ENCODE measurements around the gene GRK5.
A peak's percentile ranks its signal among the peaks of the same experiment; 100 is the strongest.

Gene GRK5

DNA sequence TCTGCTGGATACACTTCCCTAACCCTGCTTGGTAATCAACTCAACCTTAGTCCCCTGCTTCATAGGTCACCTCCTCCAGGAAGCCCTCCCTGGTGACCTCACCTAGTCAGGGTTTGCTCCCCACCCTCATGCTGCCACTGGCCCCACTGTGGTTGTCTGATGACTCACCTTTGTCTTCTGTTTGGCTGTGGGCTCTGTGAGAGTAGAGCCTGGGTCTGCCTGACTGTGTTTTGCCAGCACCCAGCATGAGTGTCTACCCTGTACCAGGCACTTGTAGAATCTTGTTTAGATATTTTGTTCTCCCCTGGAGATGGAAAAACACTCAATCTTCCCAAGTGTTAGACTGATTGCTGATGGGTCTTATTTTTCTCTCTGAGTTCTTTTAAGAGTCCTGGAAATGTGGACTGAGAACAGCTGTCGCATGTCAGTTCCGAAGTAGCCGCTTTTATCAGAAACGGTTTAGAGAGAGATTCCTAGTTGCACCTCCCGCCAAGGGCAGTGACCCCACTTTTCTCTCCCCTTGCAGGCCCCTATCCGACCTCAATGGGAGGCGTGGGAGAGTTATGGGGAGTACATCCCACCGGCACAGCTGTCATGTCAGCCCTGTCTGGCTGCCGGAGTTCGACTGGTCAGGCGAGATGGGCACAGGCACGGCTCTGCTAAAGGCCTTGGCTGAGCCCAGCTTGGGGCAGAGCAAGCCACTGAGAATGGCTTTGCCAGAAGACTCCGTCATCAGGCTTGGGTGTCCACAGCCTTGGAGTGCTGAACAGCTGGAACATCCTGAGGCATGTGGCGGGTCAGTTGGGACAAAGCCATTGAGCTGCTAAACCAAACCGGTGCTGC, 134.3 kb downstream of the GRK5 start:
- DNase-seq (ENCODE audit: low read depth in 2 of 2), result peak; percentile 20 to 29

DNA sequence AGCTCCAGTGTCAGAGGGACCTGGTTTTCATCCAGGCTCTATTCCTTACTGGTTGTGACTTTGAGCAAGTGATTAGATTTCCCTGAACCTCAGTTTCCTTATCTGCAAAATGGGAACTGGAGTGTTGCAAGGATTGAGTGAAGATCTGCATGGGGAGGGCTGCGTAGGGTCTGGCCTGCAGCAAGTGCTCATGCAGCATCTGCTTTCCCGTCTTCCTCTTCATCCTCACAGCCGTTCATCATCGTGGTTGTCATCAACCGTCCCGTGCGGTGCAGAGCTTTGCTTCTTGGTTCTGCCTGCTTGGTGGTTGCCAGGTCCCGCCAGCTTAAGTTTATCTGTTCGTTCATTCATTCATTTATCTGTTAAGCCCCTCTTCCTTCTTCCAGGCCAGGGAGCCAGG, 135.0 kb downstream of the GRK5 start:
- no peak for DNase-seq (ENCODE audit: low read depth in 2 of 2)

GRCh38 chr10:119343011-119343601, 135.7 kb downstream of the GRK5 start:
- DNase-seq (ENCODE audit: low read depth in 2 of 2), result no peak

DNA sequence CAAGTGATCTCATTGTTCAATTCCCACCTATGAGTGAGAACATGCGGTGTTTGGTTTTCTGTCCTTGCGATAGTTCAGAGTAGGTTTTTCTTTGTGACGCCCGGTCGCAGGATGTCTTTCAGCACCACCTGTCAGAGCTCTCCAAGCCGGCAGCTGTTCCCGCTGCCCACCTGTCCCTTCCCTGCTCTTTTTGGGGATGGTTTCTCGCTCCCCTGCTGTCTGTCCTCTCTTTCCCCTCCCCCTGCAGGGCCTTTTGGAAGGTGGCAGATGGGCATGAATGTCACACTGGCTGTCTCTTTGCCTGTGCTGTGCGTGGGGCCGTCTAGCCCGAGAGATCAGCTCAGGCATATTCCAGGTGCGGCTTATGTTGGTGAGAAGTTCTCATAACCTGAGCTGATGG, 137.0 kb downstream of the GRK5 start:
- DNase-seq (ENCODE audit: low read depth in 2 of 2), result no peak

- no peak for DNase-seq (ENCODE audit: low read depth in 2 of 2)
These were observed 138.9 kb downstream of the GRK5 start for GRCh38 chr10:119346095-119346832.

GRCh38 chr10:119347181-119347974, 140.0 kb downstream of the GRK5 start:
- no peak for DNase-seq (ENCODE audit: low read depth in 2 of 2)

GRCh38 chr10:119348106-119348505, 140.7 kb downstream of the GRK5 start:
- no peak for DNase-seq (ENCODE audit: low read depth in 2 of 2)

GRCh38 chr10:119348516-119349240, 141.3 kb downstream of the GRK5 start:
- no peak for DNase-seq (ENCODE audit: low read depth in 2 of 2)

- DNase-seq (ENCODE audit: low read depth in 2 of 2), result no peak
These were observed 142.0 kb downstream of the GRK5 start for GRCh38 chr10:119349341-119349740.

- no peak for DNase-seq (ENCODE audit: low read depth in 2 of 2)
These were observed 142.6 kb downstream of the GRK5 start for GRCh38 chr10:119349937-119350501.

GRCh38 chr10:119350502-119351097, 143.2 kb downstream of the GRK5 start:
- DNase-seq (ENCODE audit: low read depth in 2 of 2), result no peak

DNA sequence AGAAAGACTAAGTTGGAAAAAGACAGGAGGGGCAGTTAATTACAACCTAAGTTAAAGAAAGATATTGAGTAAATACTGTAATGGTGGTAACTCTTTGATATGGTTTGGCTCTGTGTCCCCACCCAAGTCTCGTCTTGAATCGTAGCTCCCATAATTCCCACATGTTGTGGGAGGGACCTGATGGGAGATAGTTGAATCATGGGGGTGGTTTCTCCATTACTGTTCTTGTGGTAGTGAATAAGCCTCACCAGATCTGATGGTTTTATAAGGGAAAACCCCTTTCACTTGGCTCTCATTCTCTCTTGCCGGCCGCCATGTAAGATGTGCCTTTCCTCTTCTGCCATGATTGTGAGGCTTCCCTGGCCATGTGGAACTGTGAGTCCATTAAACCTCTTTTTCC, 143.8 kb downstream of the GRK5 start:
- no peak for DNase-seq (ENCODE audit: low read depth in 2 of 2)

DNA sequence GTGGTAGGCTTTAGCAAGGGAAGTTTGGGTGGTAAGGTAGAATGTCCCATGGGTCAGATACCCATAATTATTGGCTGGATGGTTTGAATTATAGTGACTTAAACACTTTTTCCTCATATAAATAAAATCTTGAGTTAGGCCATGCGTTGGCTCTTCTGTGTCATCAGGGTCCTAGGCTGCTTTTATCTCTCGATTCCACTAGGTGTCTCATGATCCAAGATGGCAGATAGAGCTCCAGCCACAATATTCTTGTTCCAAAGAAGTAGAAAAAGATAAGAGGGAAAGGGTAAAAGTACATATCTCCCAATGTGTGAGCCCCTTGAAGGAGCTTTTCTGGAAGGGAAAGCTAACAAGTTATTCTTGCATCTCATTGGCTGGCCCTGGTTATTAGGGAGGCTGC, 144.7 kb downstream of the GRK5 start:
- no peak for DNase-seq (ENCODE audit: low read depth in 2 of 2)

DNA sequence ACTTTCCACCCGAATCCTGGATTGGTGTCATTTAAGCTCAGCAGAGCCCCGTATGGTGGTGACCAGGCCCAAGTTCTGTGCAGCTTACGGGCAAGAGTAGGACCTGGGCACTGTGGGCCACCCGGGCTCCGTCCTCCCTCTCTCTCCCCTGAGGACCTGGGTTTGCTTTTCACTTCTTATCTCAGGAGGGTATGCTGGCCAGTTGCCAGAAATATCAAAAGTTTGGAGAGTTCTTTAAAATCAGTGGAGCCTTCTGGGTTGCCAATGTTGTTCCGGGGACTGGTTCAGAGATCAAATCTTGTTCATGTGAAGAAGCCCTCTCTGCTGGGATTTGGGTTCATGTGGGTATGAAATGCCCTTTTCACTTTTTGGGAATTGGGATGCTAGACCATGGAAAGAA, 145.4 kb downstream of the GRK5 start:
- no peak for DNase-seq (ENCODE audit: low read depth in 2 of 2)

DNA sequence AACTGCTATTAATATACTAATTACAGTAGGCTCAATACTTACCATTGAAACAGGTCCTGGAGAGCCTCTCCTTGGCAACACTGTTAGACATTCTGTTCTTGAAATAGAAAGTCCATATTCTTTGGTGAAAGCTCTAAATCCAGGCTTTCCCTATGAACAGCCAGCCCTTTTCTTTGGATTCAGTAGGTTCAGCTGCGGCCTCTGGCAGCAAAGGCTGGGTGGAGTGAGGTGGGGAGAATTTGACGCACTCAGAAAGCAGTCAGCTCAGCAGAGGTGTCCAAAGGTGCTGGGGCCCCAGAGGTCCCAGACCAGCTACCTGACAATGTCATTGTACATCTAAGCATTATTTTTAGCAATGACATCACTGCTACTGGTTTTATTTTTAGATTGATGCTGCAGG, 146.1 kb downstream of the GRK5 start:
- no peak for DNase-seq (ENCODE audit: low read depth in 2 of 2)

DNA sequence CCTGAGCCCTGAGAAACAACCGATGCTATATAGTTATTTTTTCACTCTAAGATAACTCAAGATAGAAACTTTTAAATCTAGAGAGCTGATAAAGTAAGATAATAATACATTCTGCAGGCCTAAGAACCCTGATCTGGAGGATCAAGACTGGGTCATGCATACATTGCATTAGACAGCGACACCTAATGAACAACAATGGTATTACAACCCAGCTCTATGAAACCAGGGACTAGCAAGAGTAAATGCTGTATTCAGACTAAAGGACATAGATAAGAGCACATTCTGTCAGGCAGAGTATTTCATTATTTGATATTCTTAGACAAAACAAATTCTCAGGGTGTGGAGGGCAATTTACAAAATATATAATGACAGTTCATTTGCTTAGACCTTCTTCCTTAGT, 148.6 kb downstream of the GRK5 start:
- no peak for DNase-seq (ENCODE audit: low read depth in 2 of 2)

DNA sequence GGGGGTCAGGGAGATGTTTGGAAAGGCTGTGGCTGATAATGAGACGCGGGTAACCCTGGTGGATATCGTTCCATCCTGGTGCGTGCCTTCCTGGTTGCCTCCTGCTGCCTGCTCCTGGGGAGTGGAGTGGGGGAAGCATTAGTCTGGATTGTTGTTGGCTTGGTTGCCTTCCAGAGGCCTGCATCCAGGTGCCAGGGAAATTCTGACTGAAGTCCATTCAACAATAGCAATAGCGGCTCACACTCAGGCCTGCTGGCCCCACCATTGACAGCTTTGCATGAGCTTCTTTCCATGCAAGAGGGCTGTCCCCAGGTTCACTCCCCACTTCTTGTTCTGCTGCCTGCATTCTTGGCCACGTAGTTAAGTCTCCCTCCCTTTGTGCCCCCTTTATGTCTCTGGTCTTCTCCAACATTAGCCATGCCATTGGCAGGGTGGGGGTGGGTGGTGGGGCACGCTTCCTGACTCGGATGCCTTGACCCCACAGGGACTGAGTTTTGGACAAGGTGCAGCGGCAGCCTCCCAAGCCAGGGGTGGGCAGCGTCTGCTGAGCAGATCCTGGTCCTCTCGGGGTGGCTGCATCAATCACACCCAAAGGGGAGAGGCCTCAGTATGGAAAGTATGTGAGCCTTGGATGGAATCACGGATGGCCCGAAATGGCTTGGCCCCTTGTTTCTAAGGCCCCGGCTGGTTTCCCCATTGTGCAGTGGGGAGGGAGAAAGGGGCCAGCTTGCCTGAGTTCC, 150.2 kb downstream of the GRK5 start:
- DNase-seq (ENCODE audit: low read depth in 2 of 2), result no peak

GRCh38 chr10:119358152-119358512, 150.8 kb downstream of the GRK5 start:
- DNase-seq (ENCODE audit: low read depth in 2 of 2), result no peak

DNA sequence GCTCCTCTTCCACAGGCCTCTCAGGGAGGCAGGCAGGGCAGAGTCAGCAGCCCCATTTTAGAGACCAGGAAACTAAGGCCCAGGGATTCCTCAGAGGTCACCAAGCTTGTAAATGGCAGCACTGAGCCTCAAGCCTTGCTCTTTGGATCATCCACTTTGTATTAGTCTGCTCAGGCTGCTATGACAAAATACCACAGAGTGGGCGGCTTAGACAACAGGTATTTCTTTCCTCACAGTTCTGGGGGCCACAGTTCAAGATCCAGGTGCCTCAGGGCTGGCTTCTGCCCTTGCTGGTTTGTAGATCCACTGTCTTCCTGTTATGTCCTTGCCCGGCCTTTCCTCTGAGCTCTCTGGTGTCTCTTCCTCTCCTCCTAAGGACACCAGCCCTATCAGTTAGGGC, 151.2 kb downstream of the GRK5 start:
- no peak for DNase-seq (ENCODE audit: low read depth in 2 of 2)

- no peak for DNase-seq (ENCODE audit: low read depth in 2 of 2)
These were observed 151.7 kb downstream of the GRK5 start for GRCh38 chr10:119359025-119359424.
